Tibial artery (tissue), 4 donors: Measurements from ENCODE around the gene KYNU.
"Not testable (repeated sequence)": the region's sequence is repeated elsewhere in the genome, so short reads cannot be mapped to it uniquely, and the experiment has no call there.

ENCODE experiments used
- DNase-seq, 2 donors: peaks; one replicate each; pipeline ENCODE4 v3.0.0-alpha.2; 2019
- H3K27ac ChIP-seq, 2 donors: fragments of 200-600 bp; sonication (generic) in 1 of 2; 1 replicate in 1 of 2; 2 replicates in 1 of 2; pipeline ENCODE4 v1.5.1; 2018 to 2019; ENCODE audit warnings: mild to moderate bottlenecking in 1 of 2
- H3K27me3 ChIP-seq, 2 donors: fragments of 200-600 bp; sonication (generic) in 1 of 2; one replicate each; pipeline versions ENCODE4 v1.5.1 to v1.6.0; 2016 to 2019
- H3K36me3 ChIP-seq, 3 donors: fragments of 200-600 bp; sonication (generic) in 2 of 3; one replicate each; pipeline ENCODE4 v1.5.1; 2016 to 2019; ENCODE audit warnings: mild to moderate bottlenecking in 2 of 3
- H3K4me1 ChIP-seq, 4 donors: fragments of 200-600 bp; sonication (generic) in 2 of 4; 1 replicate in 3 of 4; 2 replicates in 1 of 4; pipeline ENCODE4 v1.5.1; 2016 to 2019
- H3K4me3 ChIP-seq, 2 donors: fragments of 200-600 bp; sonication (generic) in 1 of 2; 1 replicate in 1 of 2; 2 replicates in 1 of 2; pipeline ENCODE4 v1.5.1; 2018 to 2019; ENCODE audit warnings: mild to moderate bottlenecking in 2 of 2
- H3K9me3 ChIP-seq, 3 donors: fragments of 200-600 bp; sonication (generic) in 1 of 3; one replicate each; pipeline ENCODE4 v1.5.1; 2016 to 2019
- intact Hi-C: fragments of 100-400 bp; cut with DNase I; formaldehyde crosslinking; loops from one replicate; pipeline ENCODE4 v1.15.0; 2023; ENCODE audit warnings: low total_unique reads
- TF ChIP-seq, protein P1 (sequence below), 2 experiments: fragments of 200-600 bp in 1 of 2; fragments of 450-650 bp in 1 of 2; IDR thresholded peaks; one replicate each; pipeline ENCODE4 v1.5.1; 2017 to 2019; ENCODE audit warnings: antibody characterized with exemption in 2 of 2, mild to moderate bottlenecking in 1 of 2, moderate library complexity in 1 of 2

The KYNU gene

GRCh38 chr2:143084462-143084861 is 207.0 kb downstream of the KYNU start:
- intact Hi-C loops, result no loop called here
- Histone ChIP-seq H3K9me3 (peaks cover 0 to 3% (median 0%) of the 10 kb centered on the region in 3 donors), H3K36me3 (no peaks in the 10 kb centered on the region), H3K4me1 (no peaks in the 10 kb centered on the region), H3K27ac (no peak overlapping the region), H3K27me3 (no peaks in the 10 kb centered on the region), H3K4me3 (no peak overlapping the region)
- no peak for DNase-seq
- TF ChIP-seq, protein P1, sequence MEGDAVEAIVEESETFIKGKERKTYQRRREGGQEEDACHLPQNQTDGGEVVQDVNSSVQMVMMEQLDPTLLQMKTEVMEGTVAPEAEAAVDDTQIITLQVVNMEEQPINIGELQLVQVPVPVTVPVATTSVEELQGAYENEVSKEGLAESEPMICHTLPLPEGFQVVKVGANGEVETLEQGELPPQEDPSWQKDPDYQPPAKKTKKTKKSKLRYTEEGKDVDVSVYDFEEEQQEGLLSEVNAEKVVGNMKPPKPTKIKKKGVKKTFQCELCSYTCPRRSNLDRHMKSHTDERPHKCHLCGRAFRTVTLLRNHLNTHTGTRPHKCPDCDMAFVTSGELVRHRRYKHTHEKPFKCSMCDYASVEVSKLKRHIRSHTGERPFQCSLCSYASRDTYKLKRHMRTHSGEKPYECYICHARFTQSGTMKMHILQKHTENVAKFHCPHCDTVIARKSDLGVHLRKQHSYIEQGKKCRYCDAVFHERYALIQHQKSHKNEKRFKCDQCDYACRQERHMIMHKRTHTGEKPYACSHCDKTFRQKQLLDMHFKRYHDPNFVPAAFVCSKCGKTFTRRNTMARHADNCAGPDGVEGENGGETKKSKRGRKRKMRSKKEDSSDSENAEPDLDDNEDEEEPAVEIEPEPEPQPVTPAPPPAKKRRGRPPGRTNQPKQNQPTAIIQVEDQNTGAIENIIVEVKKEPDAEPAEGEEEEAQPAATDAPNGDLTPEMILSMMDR (IDR thresholded peaks at IDR 0.05), result no peak

DNA sequence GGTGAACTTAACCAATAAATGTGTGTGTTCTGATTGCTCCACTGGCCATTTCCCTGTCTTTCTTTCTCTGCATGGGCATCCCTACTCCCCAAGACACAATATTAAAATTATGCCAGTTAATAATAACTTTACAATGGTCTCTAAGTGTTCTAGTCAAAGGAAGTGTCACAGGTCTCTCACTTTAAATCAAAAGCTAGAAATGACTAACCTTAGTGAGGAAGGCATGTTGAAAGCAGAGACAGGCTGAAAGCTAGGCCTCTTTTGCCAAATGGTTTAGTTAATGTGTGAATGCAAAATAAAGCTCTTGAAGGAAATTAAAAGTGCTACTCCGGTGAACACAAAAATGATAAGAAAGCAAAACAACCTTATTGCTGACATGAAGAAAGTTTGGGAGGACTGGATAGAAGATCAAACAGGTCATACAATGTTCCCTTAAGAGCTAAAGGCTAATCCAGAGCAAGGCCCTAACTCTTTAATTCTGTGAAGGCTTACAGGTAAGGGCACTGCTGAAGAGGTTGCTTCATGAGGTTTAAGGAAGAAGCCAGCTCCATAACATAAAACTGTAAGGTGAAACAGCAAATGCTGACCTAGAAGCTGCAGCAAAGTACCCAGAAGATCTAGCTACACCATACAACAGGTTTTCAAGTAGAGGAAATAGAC is 207.8 kb downstream of the KYNU start:
- TF ChIP-seq, protein P1 (IDR thresholded peaks at IDR 0.05), result no peak
- Histone ChIP-seq H3K4me3 (no peak overlapping the region), H3K36me3 (no peaks in the 10 kb centered on the region), H3K9me3 (peaks cover 0 to 3% (median 0%) of the 10 kb centered on the region in 3 donors), H3K27me3 (no peaks in the 10 kb centered on the region), H3K4me1 (no peaks in the 10 kb centered on the region), H3K27ac (no peak overlapping the region)
- DNase-seq, result no peak
- intact Hi-C loops, result no loop called here

DNA sequence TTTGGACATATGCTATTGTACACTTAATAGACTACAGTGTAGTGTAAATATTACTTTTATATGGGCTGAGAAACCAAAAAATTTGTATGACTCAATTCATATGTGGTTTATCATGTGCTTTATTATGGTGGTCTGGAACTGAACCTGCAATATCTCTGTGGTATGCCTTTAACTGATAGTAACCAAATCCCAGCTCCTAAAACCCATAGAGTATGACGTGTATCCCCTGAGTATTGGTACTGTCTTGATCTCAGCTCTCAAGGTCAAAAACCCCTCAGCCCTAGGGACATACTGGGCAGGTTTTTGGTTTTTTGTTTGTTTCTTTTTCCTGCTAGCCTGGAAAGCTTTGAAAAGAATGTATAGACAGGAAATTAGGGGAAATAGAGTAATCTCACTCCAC is 209.6 kb downstream of the KYNU start:
- H3K4me3 ChIP-seq, result no peak overlapping the region
- intact Hi-C loops, result no loop called here
- no peak for DNase-seq
- H3K9me3 ChIP-seq, result peaks cover 0 to 3% (median 0%) of the 10 kb centered on the region in 3 donors
- H3K27ac ChIP-seq, result no peak overlapping the region
- no peaks in the 10 kb centered on the region for H3K4me1 ChIP-seq
- TF ChIP-seq, protein P1 (IDR thresholded peaks at IDR 0.05), result no peak
- no peaks in the 10 kb centered on the region for H3K27me3 ChIP-seq
- H3K36me3 ChIP-seq, result no peaks in the 10 kb centered on the region

DNA sequence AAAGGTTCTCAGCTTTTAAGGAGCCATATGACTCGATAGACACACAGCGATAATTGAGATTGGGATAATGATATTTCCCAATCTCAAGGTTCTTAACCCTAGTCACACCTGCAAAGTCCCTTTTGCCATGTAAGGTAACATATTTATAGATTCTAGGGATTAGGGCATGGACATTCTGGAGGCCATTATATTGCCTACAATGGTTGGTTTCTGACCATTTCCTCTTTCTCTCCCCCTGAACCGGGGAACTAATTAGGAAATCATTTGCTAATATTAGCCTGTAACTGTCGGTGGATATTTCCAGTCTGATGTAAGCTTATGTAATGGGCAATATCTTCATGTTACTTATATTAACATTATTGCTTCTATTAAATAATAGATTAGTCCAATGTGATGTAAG is 210.9 kb downstream of the KYNU start:
- TF ChIP-seq, protein P1 (IDR thresholded peaks at IDR 0.05), result no peak
- H3K4me1 ChIP-seq, result no peaks in the 10 kb centered on the region
- H3K27me3 ChIP-seq, result no peaks in the 10 kb centered on the region
- intact Hi-C loops, result no loop called here
- H3K9me3 ChIP-seq, result no peaks in the 10 kb centered on the region
- H3K27ac ChIP-seq, result no peak overlapping the region
- H3K4me3 ChIP-seq, result no peak overlapping the region
- no peaks in the 10 kb centered on the region for H3K36me3 ChIP-seq
- no peak for DNase-seq

- H3K4me3 ChIP-seq, H3K36me3 ChIP-seq, H3K27me3 ChIP-seq, H3K9me3 ChIP-seq, intact Hi-C loops, H3K27ac ChIP-seq, H3K4me1 ChIP-seq, DNase-seq: not testable (repeated sequence)
Measured at GRCh38 chr2:143089520-143089919, 212.1 kb downstream of the KYNU start.
